Upper lobe of left lung (tissue), 6 donors: Measurements from ENCODE around the gene IFIT1. TPM values are rescaled to one million over a fixed set of nuclear protein-coding genes. Genes with fewer than 3 reads are reported as not detected.

Experiments
- ATAC-seq, 2 donors: fragments of 200-7000 bp; cut with Tn5 transposase; one replicate each; pipeline ENCODE4 v1.9.1; 2022; ENCODE audit warnings: mild to moderate bottlenecking in 2 of 2, moderate library complexity in 2 of 2; ENCODE audit not compliant: low FRiP score in 2 of 2
- DNase-seq, 2 donors: peaks; one replicate each; pipeline ENCODE4 v3.0.0-alpha.2; 2019 to 2020
- H3K27ac ChIP-seq, 4 donors: fragments of 200-600 bp; sonication (generic); one replicate each; pipeline ENCODE4 v1.5.1; 2016 to 2019
- H3K27me3 ChIP-seq, 4 donors: fragments of 200-600 bp; sonication (generic); one replicate each; pipeline ENCODE4 v1.5.1; 2017 to 2019
- H3K36me3 ChIP-seq, 4 donors: fragments of 200-600 bp; sonication (generic); one replicate each; pipeline ENCODE4 v1.5.1; 2016 to 2019
- H3K4me1 ChIP-seq, 4 donors: fragments of 200-600 bp; sonication (generic); one replicate each; pipeline ENCODE4 v1.5.1; 2018 to 2019
- H3K4me3 ChIP-seq, 4 donors: fragments of 200-600 bp; sonication (generic); one replicate each; pipeline ENCODE4 v1.5.1; 2017 to 2019; ENCODE audit warnings: mild to moderate bottlenecking in 2 of 4, moderate library complexity in 1 of 4
- H3K9me3 ChIP-seq, 4 donors: fragments of 200-600 bp; sonication (generic); one replicate each; pipeline ENCODE4 v1.5.1; 2018 to 2019
- CTCF ChIP-seq, 6 experiments: fragments of 450-650 bp in 4 of 6; fragments of 200-600 bp in 2 of 6; sonication (generic) in 2 of 6; IDR thresholded peaks; one replicate each; pipeline ENCODE4 v1.5.1; 2016 to 2019; ENCODE audit warnings: antibody characterized with exemption in 6 of 6
- EP300 ChIP-seq, 4 donors: sonication (generic); formaldehyde crosslinking; IDR thresholded peaks; one replicate each; pipeline ENCODE4 v1.5.1; 2017; ENCODE audit warnings: antibody characterized with exemption in 4 of 4, control low read depth in 2 of 4
- POLR2A ChIP-seq, 4 donors: fragments of 450-650 bp; IDR thresholded peaks; one replicate each; pipeline ENCODE4 v1.5.1; 2016 to 2017; ENCODE audit warnings: antibody characterized with exemption in 4 of 4, mild to moderate bottlenecking in 2 of 4
- POLR2AphosphoS5 ChIP-seq, 2 donors: sonication (generic); formaldehyde crosslinking; IDR thresholded peaks; one replicate each; pipeline ENCODE4 v1.5.1; 2017; ENCODE audit warnings: antibody characterized with exemption in 2 of 2
- WGBS, 2 donors: methylation state at CpG; one replicate each; pipeline ENCODE4 v1.1.5; 2017 to 2018; 5-methylcytosine and 5-hydroxymethylcytosine counted together
- total RNA-seq, 6 donors: library from RNA; depleted of rRNA in 4 of 6; stranded (reverse); fragments of >200 nt in 4 of 6; gene quantifications; one replicate each; pipeline versions ENCODE4 v1.1.0 to v1.2.1, GENCODE V29; 2016 to 2021
- donor health status: DM: no; HTN: no; CAD: no; lungs with moderate emphysema.
- donor health status: DM: no; HTN: yes; CAD: no; lungs with severe emphysema.

The IFIT1 gene
- total RNA-seq, 6 donors from 2014 or later, result 9.8 to 54.9 (median 18.1) TPM

DNA sequence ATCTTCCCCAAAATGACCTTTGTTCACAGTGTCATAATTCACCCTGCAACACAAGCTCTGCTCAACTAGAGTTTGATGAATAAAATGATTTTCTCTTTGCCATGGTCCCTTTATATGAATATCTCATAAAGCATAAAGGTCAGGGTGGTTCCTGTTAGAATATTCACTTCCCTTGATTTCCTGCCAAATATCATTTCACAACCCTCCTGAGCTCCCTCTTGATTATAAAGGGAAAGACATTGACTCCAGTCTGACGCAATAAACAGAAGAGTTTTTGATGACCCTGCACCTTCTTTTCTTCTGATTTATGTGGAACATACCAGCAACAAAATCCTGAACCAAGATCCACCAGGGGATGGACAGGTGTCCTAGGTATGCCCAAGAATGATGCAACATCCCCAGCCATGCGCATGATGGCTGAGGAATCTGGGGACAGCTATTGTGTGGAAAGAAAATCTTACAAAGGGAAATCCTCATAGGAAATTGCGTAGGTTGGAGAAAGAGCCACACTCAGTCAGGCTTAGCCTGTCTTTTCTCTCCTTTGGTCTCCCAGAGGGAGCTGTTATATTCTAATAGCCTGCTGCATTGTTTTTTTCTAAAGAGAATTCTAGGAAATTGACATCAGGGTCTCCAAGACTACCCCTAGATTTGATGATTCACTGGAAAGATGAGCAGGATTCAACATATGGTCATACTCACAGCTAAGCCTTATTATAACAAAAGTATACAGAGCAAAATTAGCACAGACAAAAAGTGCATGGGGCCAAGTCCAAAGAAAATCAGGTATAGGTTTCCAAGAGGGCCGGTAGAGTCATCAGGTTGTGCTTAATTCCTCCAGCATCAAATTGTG lies 45.8 kb upstream of the IFIT1 start:
- H3K9me3 ChIP-seq, result no peaks in the 10 kb centered on the region
- TF ChIP-seq POLR2A (IDR thresholded peaks at IDR 0.05) (no peak), CTCF (IDR thresholded peaks at IDR 0.05) (no peak), EP300 (IDR thresholded peaks at IDR 0.05) (peak in 3 of 4 donors; percentile 34 to 83 (median 53)), POLR2AphosphoS5 (IDR thresholded peaks at IDR 0.05) (peak; percentile 46 to 67)
- DNase-seq, result no peak
- 52 to 59% methylated on average over 4 of the region's 4 CpGs for WGBS, 2 donors
- H3K27me3 ChIP-seq, result no peaks in the 10 kb centered on the region
- H3K4me3 ChIP-seq, result no peak overlapping the region
- peak overlapping the region; percentile 17 to 72 (median 66) for H3K27ac ChIP-seq
- peak in 1 of 2 donors; percentile 64 for ATAC-seq
- H3K4me1 ChIP-seq, result peaks cover 38 to 58% (median 42%) of the 10 kb centered on the region in 4 donors
- no peaks in the 10 kb centered on the region for H3K36me3 ChIP-seq

GRCh38 chr10:89347701-89348457 lies 44.5 kb upstream of the IFIT1 start:
- Histone ChIP-seq H3K9me3 (no peaks in the 10 kb centered on the region), H3K4me3 (no peak overlapping the region), H3K36me3 (no peaks in the 10 kb centered on the region), H3K4me1 (peaks cover 38 to 59% (median 50%) of the 10 kb centered on the region in 4 donors), H3K27me3 (no peaks in the 10 kb centered on the region), H3K27ac (peak overlapping the region; percentile 35 to 72 (median 66))
- DNase-seq (no peak), ATAC-seq (no peak)
- TF ChIP-seq POLR2AphosphoS5 (IDR thresholded peaks at IDR 0.05) (no peak), EP300 (IDR thresholded peaks at IDR 0.05) (no peak), POLR2A (IDR thresholded peaks at IDR 0.05) (no peak), CTCF (IDR thresholded peaks at IDR 0.05) (no peak)
- 56 to 67% methylated on average over 5 to 7 of the region's 7 CpGs for WGBS, 2 donors

DNA sequence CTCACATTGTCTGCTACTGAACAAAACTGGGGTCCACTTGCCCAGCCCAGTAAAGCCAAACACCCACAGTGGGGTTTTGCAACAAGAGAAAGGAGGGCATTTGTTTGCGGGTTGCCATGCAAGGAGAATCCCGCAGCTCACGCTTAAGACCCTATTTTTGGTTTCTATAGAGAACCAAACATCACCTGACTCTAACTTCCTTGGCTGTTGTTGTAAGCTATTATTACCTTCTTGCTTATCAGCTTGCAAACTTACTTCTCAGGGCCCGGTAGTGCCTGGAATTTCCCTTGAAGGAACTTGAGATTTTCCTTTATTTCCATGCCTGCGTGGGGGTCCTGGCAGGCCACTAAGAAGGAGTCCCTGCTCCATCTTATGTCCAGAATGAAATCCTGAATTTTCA lies 43.9 kb upstream of the IFIT1 start:
- 49 to 60% methylated on average over 5 of the region's 5 CpGs for WGBS, 2 donors

GRCh38 chr10:89348975-89349374 lies 43.4 kb upstream of the IFIT1 start:
- DNase-seq (no peak), ATAC-seq (no peak)
- H3K9me3 ChIP-seq, result no peaks in the 10 kb centered on the region
- H3K27me3 ChIP-seq, result no peaks in the 10 kb centered on the region
- TF ChIP-seq CTCF (IDR thresholded peaks at IDR 0.05), result no peak
- TF ChIP-seq POLR2AphosphoS5 (IDR thresholded peaks at IDR 0.05), result no peak
- no peak for TF ChIP-seq EP300 (IDR thresholded peaks at IDR 0.05)
- H3K4me3 ChIP-seq, result no peak overlapping the region
- no peaks in the 10 kb centered on the region for H3K36me3 ChIP-seq
- 75 to 82% methylated on average over 2 of the region's 2 CpGs for WGBS, 2 donors
- peak overlapping the region in 1 of 4 donors; percentile 68 for H3K27ac ChIP-seq
- H3K4me1 ChIP-seq, result peaks cover 38 to 59% (median 51%) of the 10 kb centered on the region in 4 donors

More for the DNA sequence above, 43.9 kb upstream of the IFIT1 start:
- Histone ChIP-seq H3K36me3 (no peaks in the 10 kb centered on the region), H3K27me3 (no peaks in the 10 kb centered on the region), H3K27ac (peak overlapping the region in 2 of 4 donors; percentile 68 to 72), H3K4me3 (no peak overlapping the region), H3K4me1 (peaks cover 38 to 59% (median 51%) of the 10 kb centered on the region in 4 donors), H3K9me3 (no peaks in the 10 kb centered on the region)
- no peak for ATAC-seq
- TF ChIP-seq POLR2AphosphoS5 (IDR thresholded peaks at IDR 0.05) (no peak), POLR2A (IDR thresholded peaks at IDR 0.05) (no peak), EP300 (IDR thresholded peaks at IDR 0.05) (no peak), CTCF (IDR thresholded peaks at IDR 0.05) (no peak)
- no peak for DNase-seq
